Measurements from ENCODE around the gene FBXL17.
"Not testable (repeated sequence)": the region's sequence is repeated elsewhere in the genome, so short reads cannot be mapped to it uniquely, and the experiment has no call there.

Gene FBXL17

DNA sequence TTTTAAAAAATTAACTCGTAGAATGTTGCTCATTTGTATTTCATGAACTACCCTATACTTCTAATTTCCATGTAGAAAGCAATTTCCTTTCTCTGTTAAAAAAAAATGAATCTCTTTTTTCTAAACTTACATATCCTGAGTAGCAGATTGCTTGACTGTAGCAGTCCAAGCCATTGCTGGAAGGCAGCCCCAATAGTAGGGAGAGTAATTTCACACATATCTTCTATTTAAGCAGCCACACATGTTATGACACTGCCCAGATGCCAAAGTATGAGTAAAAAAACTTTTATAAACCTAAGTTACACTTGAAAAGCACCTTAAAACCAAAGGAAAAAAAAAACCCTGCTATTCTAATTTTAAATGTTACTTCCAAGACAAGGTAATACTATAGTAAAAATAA lies 69.6 kb downstream of the FBXL17 start:
- no peak overlapping the region for H3K27ac Mint-ChIP-seq
- no peak for DNase-seq (ENCODE audit: low spot score)
- H3K4me1 Mint-ChIP-seq (ENCODE audit: low read depth): peaks cover 3% of the 10 kb centered on the region
- no peak overlapping the region for H3K4me3 Mint-ChIP-seq
- no peaks in the 10 kb centered on the region for H3K36me3 Mint-ChIP-seq (ENCODE audit: low read depth)
- no peaks in the 10 kb centered on the region for H3K9me3 Mint-ChIP-seq
- H3K27me3 Mint-ChIP-seq (ENCODE audit: low read depth): no peaks in the 10 kb centered on the region

DNA sequence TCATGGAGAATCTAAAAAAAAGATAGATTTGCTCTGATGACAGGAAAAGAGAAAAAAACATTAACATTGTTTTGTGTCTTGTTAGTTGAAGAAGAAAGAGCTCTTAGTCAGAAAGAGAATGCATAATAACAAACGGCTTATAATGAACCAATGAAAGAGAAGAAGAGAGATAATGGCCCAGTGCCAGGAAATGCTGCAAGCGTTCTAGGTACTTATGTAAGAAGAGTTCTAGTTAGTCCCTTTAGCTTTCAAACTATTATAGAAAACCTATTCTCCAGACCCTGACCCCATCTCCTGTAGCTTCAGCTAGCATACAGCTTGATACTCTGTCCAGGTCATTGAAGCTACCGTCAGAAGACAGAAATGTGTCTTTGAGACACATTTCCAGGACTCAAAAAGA lies 70.2 kb downstream of the FBXL17 start:
- no peak overlapping the region for H3K4me3 Mint-ChIP-seq
- peaks cover 3% of the 10 kb centered on the region for H3K4me1 Mint-ChIP-seq (ENCODE audit: low read depth)
- H3K27ac Mint-ChIP-seq: no peak overlapping the region
- no peak for DNase-seq (ENCODE audit: low spot score)
- H3K36me3 Mint-ChIP-seq (ENCODE audit: low read depth): no peaks in the 10 kb centered on the region
- no peaks in the 10 kb centered on the region for H3K9me3 Mint-ChIP-seq
- no peaks in the 10 kb centered on the region for H3K27me3 Mint-ChIP-seq (ENCODE audit: low read depth)

GRCh38 chr5:108303611-108304010 lies 78.3 kb downstream of the FBXL17 start:
- DNase-seq (ENCODE audit: low spot score): no peak
- H3K36me3 Mint-ChIP-seq (ENCODE audit: low read depth): no peaks in the 10 kb centered on the region
- no peak overlapping the region for H3K27ac Mint-ChIP-seq
- no peaks in the 10 kb centered on the region for H3K9me3 Mint-ChIP-seq
- H3K27me3 Mint-ChIP-seq (ENCODE audit: low read depth): no peaks in the 10 kb centered on the region
- H3K4me3 Mint-ChIP-seq: no peak overlapping the region
- no peaks in the 10 kb centered on the region for H3K4me1 Mint-ChIP-seq (ENCODE audit: low read depth)

GRCh38 chr5:108303086-108303485 lies 78.8 kb downstream of the FBXL17 start:
- H3K9me3 Mint-ChIP-seq: no peaks in the 10 kb centered on the region
- no peak for DNase-seq (ENCODE audit: low spot score)
- no peaks in the 10 kb centered on the region for H3K36me3 Mint-ChIP-seq (ENCODE audit: low read depth)
- H3K27me3 Mint-ChIP-seq (ENCODE audit: low read depth): no peaks in the 10 kb centered on the region
- no peak overlapping the region for H3K4me3 Mint-ChIP-seq
- H3K27ac Mint-ChIP-seq: no peak overlapping the region
- no peaks in the 10 kb centered on the region for H3K4me1 Mint-ChIP-seq (ENCODE audit: low read depth)

GRCh38 chr5:108297042-108297601 lies 84.8 kb downstream of the FBXL17 start:
- no peaks in the 10 kb centered on the region for H3K36me3 Mint-ChIP-seq (ENCODE audit: low read depth)
- H3K4me1 Mint-ChIP-seq (ENCODE audit: low read depth): no peaks in the 10 kb centered on the region
- no peak overlapping the region for H3K4me3 Mint-ChIP-seq
- H3K27ac Mint-ChIP-seq: no peak overlapping the region
- H3K27me3 Mint-ChIP-seq (ENCODE audit: low read depth): no peaks in the 10 kb centered on the region
- no peak for DNase-seq (ENCODE audit: low spot score)
- H3K9me3 Mint-ChIP-seq: no peaks in the 10 kb centered on the region

GRCh38 chr5:108295578-108296368 lies 86.1 kb downstream of the FBXL17 start:
- no peak overlapping the region for H3K27ac Mint-ChIP-seq
- no peak for DNase-seq (ENCODE audit: low spot score)
- H3K36me3 Mint-ChIP-seq (ENCODE audit: low read depth): no peaks in the 10 kb centered on the region
- H3K4me1 Mint-ChIP-seq (ENCODE audit: low read depth): no peaks in the 10 kb centered on the region
- no peaks in the 10 kb centered on the region for H3K9me3 Mint-ChIP-seq
- H3K4me3 Mint-ChIP-seq: no peak overlapping the region
- H3K27me3 Mint-ChIP-seq (ENCODE audit: low read depth): no peaks in the 10 kb centered on the region

DNA sequence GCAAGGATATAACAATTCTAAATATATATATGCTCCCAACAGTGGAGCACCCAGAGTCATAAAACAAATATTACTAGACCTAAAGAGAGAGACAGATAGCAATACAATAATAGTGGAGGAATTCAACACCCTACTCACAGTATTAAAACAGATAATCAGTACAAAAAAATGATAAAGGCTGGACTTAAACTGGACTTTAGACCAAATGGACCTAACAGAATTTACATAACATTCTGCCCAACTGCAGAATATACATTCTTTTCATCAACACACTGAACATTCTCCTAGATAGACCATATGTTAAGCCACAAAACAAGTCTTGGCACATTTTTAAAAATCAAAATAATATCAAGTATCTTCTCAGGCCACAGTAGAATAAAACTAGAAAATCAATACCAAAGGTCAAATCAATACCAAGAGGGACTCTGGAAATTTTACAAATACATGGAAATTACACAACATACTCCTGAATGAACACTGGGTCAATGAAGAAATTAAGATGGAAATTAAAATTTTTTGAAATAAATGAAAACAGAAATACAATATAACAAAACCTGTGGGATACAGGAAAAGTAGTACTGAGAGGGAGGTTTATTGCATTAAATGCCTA lies 100.8 kb downstream of the FBXL17 start:
- Mint-ChIP-seq H3K36me3 (ENCODE audit: low read depth) (peaks cover 3% of the 10 kb centered on the region), H3K9me3 (peaks cover 13% of the 10 kb centered on the region), H3K4me1 (ENCODE audit: low read depth) (peaks cover 4% of the 10 kb centered on the region), H3K27me3 (ENCODE audit: low read depth) (no peaks in the 10 kb centered on the region), H3K4me3 (no peak overlapping the region), H3K27ac (no peak overlapping the region)
- DNase-seq (ENCODE audit: low spot score): no peak

- DNase-seq (ENCODE audit: low spot score): no peak
- H3K9me3 Mint-ChIP-seq: peaks cover 13% of the 10 kb centered on the region
- H3K4me3 Mint-ChIP-seq: no peak overlapping the region
- H3K36me3 Mint-ChIP-seq (ENCODE audit: low read depth): peaks cover 3% of the 10 kb centered on the region
- no peak overlapping the region for H3K27ac Mint-ChIP-seq
- H3K27me3 Mint-ChIP-seq (ENCODE audit: low read depth): no peaks in the 10 kb centered on the region
- H3K4me1 Mint-ChIP-seq (ENCODE audit: low read depth): peaks cover 4% of the 10 kb centered on the region
Measured at GRCh38 chr5:108280248-108280647, 101.7 kb downstream of the FBXL17 start.

GRCh38 chr5:108278285-108279240 lies 103.3 kb downstream of the FBXL17 start:
- Mint-ChIP-seq H3K27me3 (ENCODE audit: low read depth) (no peaks in the 10 kb centered on the region), H3K36me3 (ENCODE audit: low read depth) (peaks cover 3% of the 10 kb centered on the region), H3K27ac (no peak overlapping the region), H3K4me1 (ENCODE audit: low read depth) (peaks cover 4% of the 10 kb centered on the region), H3K9me3 (peaks cover 13% of the 10 kb centered on the region), H3K4me3 (no peak overlapping the region)
- no peak for DNase-seq (ENCODE audit: low spot score)

DNA sequence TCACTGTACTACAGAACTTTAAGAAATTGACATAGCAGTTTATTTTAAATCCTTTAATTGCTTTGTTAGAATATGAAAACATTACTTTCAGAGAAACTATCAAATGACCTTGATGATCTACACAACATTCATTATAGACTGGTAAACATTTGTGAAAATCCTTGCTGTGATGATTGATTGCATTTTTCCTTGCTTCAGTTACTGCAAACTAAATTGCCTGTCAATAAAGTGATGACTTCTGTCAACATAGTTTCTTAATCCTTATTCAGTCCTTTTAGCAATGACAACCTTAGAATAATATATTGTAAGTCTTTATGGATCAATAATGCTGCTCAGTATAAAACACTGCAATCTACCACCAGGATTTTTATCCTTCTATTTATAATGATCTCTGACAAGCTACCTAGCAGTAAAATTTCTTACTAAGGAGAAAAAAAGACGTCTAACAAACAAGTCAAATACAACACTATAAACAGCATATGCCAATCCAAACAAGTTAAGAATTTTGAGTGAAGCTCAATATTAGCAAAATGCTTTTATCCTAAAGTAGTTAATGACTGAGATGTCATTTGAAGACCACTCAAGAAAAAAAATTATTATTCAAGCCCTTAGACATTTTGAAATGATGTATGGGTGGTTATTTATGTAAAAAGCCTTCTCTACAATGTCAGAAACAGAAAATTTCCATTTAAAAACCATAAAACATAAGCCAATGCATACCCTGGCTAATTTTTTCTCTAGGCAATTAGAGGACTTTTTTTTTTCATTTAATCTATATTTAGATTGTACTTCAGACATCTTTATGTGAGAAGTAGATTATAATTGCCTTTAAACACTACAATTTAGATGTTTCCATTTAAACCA lies 105.5 kb downstream of the FBXL17 start:
- Mint-ChIP-seq H3K4me1 (ENCODE audit: low read depth) (peaks cover 4% of the 10 kb centered on the region), H3K36me3 (ENCODE audit: low read depth) (peaks cover under 1% of the 10 kb centered on the region), H3K9me3 (peaks cover 3% of the 10 kb centered on the region), H3K4me3 (no peak overlapping the region), H3K27ac (no peak overlapping the region), H3K27me3 (ENCODE audit: low read depth) (no peaks in the 10 kb centered on the region)
- no peak for DNase-seq (ENCODE audit: low spot score)

- not testable (repeated sequence) for H3K9me3 Mint-ChIP-seq; H3K36me3 Mint-ChIP-seq (ENCODE audit: low read depth); H3K4me1 Mint-ChIP-seq (ENCODE audit: low read depth); DNase-seq (ENCODE audit: low spot score); H3K4me3 Mint-ChIP-seq; H3K27me3 Mint-ChIP-seq (ENCODE audit: low read depth); H3K27ac Mint-ChIP-seq
Measured at GRCh38 chr5:108274080-108274479, 107.8 kb downstream of the FBXL17 start.

GRCh38 chr5:108271127-108271526 lies 110.8 kb downstream of the FBXL17 start:
- H3K4me1 Mint-ChIP-seq (ENCODE audit: low read depth): no peaks in the 10 kb centered on the region
- H3K4me3 Mint-ChIP-seq: no peak overlapping the region
- H3K36me3 Mint-ChIP-seq (ENCODE audit: low read depth): no peaks in the 10 kb centered on the region
- H3K27ac Mint-ChIP-seq: no peak overlapping the region
- no peak for DNase-seq (ENCODE audit: low spot score)
- peaks cover 2% of the 10 kb centered on the region for H3K27me3 Mint-ChIP-seq (ENCODE audit: low read depth)
- no peaks in the 10 kb centered on the region for H3K9me3 Mint-ChIP-seq

DNA sequence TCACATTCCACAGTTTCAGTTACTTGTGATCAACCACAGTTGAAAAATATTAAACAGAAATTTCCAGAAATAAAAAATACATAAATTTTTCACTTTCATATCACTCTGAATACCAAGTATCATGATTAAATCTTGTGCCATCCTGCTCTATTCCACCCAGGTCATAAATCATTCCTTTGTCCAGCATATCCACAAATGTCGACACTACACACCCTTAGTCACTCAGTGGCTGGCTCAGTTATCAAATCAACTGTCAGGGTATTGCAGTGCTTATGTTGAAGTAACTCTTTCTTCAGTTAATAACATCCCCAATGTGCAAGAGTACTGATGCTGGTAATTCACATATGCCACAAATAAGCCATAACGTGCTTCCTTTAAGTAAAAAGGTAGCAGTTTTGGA lies 115.7 kb downstream of the FBXL17 start:
- Mint-ChIP-seq H3K27ac (no peak overlapping the region), H3K36me3 (ENCODE audit: low read depth) (no peaks in the 10 kb centered on the region), H3K4me1 (ENCODE audit: low read depth) (no peaks in the 10 kb centered on the region), H3K4me3 (no peak overlapping the region), H3K27me3 (ENCODE audit: low read depth) (peaks cover 2% of the 10 kb centered on the region), H3K9me3 (no peaks in the 10 kb centered on the region)
- DNase-seq (ENCODE audit: low spot score): no peak
